HG03442 (cell line): ENCODE data around the gene CST2.
"Not testable (repeated sequence)": the region's sequence is repeated elsewhere in the genome, so short reads cannot be mapped to it uniquely, and the experiment has no call there.

Source experiments
- ATAC-seq: cut with Tn5 transposase; IDR thresholded peaks from one replicate; pipeline ENCODE4 v1.9.1; 2021; ENCODE audit warnings: mild to moderate bottlenecking, moderate library complexity; ENCODE audit not compliant: unreplicated experiment

Gene CST2, protein sequence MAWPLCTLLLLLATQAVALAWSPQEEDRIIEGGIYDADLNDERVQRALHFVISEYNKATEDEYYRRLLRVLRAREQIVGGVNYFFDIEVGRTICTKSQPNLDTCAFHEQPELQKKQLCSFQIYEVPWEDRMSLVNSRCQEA

GRCh38 chr20:23826541-23827021 is at the start of gene CST2:
Gene CST2 (minus strand): TSS chr20:23826729. CDS start chr20:23826660, 69 bp downstream.
- ATAC-seq: no peak

GRCh38 chr20:23875606-23876237 is 49.2 kb upstream of the CST2 start:
- no peak for ATAC-seq

GRCh38 chr20:23874747-23875146 is 48.2 kb upstream of the CST2 start:
- no peak for ATAC-seq

GRCh38 chr20:23873370-23874015 is 47.0 kb upstream of the CST2 start:
- ATAC-seq: no peak

- ATAC-seq: no peak
These were observed 45.5 kb upstream of the CST2 start for GRCh38 chr20:23872065-23872464.

GRCh38 chr20:23870461-23870860 is 43.9 kb upstream of the CST2 start:
- ATAC-seq: no peak

DNA sequence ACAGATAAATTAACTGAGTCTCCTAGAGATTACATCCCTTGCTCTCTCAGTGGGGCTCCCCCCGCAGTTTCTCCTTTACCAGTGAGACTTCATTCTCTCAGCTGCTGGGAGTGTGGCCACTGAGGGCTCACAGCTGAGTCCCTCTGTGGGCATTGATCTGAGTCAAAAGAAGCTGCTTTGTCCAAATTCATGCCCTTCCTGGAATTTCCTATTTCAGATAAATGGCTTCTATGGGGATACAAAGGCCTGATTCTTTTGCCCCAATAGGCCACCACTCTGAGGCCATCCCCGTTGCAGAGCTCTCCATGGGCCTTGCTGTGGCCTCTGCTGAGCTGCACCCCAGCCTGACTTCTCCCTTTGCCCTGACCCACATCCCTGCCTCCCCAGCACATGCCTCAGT is 43.0 kb upstream of the CST2 start:
- ATAC-seq: no peak

DNA sequence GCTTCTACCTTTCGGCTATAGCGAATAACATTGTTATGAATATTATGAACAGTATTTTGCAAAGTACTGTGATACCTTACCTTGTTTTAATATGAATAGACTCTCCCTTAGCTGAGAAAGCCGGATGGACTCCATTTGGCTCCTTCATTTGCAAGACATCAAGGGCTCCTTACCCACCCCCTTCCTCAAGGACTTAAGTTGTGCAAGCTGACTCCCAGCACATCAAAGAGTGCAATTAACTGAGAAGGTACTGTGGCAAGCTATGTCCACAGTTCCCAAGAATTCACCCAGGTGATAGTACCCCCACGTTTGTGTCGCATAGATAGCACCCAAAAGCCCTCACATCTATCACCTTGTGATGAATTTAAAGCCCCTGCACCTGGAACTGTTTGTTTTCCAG is 41.8 kb upstream of the CST2 start:
- no peak for ATAC-seq

- no peak for ATAC-seq
These were observed 40.7 kb upstream of the CST2 start for GRCh38 chr20:23867152-23867776.

GRCh38 chr20:23860771-23861170 is 34.2 kb upstream of the CST2 start:
- not testable (repeated sequence) for ATAC-seq

- no peak for ATAC-seq
These were observed 31.6 kb upstream of the CST2 start for GRCh38 chr20:23857962-23858595.

- ATAC-seq: no peak
These were observed 30.2 kb upstream of the CST2 start for GRCh38 chr20:23856736-23857135.

GRCh38 chr20:23856226-23856625 is 29.7 kb upstream of the CST2 start:
- ATAC-seq: no peak

- no peak for ATAC-seq
These were observed 15.2 kb upstream of the CST2 start for GRCh38 chr20:23841693-23842092.

GRCh38 chr20:23835716-23836115 is 9.2 kb upstream of the CST2 start:
- ATAC-seq: no peak

DNA sequence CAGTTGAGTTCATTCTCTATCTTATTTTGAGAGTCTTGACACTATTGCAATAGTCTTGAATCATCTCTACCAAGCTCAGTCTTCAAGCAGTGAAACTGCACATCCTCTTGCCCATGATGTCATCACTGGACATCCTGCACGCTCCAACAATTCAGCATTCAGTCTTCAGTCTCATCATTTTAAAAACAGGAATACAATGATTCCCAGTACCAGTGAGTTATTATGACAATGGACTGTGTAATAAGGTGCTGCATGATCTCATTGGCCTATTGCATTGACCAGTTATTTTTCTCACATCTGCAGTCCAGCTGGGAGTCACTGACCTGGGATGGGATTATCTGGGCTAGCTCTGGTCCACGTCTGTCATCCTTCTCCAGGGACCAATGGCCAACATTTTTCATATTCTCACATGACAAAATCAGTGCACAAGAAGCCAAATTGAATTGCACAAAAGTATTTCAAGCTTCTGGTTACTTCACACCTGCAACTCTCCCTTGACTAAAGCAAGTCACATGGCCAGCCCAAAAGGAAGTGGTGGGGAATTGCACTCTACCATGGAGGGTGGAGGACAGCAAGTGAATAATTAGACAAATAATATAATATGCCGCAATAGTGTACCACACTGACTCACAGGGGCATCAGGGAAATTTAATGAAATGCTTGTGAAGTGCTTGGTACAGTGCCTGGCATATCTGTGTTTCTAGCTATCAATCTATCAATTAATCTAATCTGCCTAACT is 6.4 kb upstream of the CST2 start:
- no peak for ATAC-seq

DNA sequence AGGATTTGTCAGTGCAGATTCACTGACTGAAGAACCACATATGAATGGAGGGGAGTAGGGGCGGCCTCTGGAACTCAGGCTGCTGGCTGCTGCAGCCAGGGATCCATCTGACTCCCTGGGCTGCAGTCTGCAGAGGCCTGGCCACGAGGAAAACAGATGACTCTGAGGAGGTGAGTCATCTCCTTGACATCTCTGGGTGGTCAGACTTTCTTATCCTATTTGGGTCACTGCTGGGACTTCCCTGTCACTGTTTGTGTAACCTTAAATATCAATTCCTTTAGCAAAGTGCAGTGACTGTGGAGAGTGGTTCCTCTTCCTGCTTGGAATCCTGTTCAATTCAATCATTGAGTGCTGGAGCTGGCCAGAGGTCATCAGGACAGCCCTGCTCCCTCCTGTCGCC is 5.4 kb upstream of the CST2 start:
- ATAC-seq: not testable (repeated sequence)

DNA sequence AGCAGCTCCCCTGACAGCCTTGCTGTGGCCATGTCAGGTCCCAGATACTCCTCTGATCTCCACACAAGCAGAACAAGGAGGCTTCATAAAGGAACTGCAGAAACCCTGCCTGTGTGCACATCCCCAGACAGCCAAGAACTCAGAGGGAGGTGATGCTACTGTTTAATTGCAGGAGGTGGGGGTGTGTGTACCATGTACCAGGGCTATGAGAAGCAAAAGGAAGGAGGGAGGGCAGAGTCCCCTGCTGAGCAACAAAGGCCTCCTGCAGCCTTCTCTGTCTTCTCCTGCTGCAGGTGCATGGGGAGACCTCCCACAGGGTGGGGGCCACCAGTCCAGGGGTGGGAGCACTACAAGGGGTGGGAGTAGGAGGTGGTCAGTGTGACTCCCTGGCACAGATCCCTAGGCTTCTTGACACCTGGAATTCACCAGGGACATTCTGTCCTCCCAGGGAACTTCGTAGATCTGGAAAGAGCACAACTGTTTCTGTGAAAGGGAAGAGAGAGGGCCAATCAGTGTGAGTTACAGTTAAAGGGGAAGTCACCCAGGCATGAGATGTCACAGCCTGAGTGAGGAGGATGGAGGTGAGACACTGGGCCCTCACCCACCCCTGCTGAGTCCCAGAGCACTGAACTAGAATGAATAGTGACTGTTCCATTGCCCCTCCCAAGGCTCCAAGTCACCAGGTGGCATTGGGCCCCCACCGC is 2.8 kb downstream of the CST2 start:
- no peak for ATAC-seq

DNA sequence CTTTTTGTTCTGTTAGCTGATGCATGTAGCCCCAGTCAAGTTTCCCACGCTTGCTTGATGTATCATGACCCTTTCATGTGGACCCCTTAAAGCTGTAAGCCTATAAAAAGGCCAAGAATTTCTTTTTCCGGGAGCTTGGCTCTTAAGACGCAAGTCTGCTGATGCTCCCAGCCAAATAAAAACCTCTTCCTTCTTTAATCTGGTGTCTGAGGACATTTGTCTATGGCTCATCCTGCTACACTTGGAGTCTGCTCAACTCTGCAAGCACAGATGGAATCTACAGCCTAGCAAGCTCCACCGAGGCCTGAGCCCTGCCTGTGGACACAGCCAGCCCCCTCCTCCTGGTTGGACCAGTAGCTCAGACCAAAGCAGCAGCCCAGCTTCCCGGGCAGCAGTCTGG is 3.4 kb downstream of the CST2 start:
- no peak for ATAC-seq

GRCh38 chr20:23820493-23820892 is 6.0 kb downstream of the CST2 start:
- no peak for ATAC-seq
